Parathyroid adenoma (tissue), 2 donors: Measurements from ENCODE around the gene PIRT.
"Not testable (repeated sequence)": the region's sequence is repeated elsewhere in the genome, so short reads cannot be mapped to it uniquely, and the experiment has no call there.

Source experiments
- H2AFZ ChIP-seq: fragments of 300-600 bp; sonication (generic); one replicate; pipeline ENCODE4 v1.7.0; 2017; ENCODE audit warnings: antibody characterized with exemption, mild to moderate bottlenecking
- H3K27ac ChIP-seq: fragments of 300-600 bp; sonication (generic); one replicate; pipeline ENCODE4 v1.7.0; 2017
- H3K27me3 ChIP-seq: fragments of 300-600 bp; sonication (generic); one replicate; pipeline ENCODE4 v1.7.0; 2017; ENCODE audit warnings: low read length; ENCODE audit not compliant: control insufficient read depth, insufficient read depth
- H3K36me3 ChIP-seq: fragments of 300-600 bp; sonication (generic); one replicate; pipeline ENCODE4 v1.7.0; 2017; ENCODE audit warnings: low read length; ENCODE audit not compliant: control insufficient read depth, insufficient read depth
- H3K4me1 ChIP-seq: fragments of 300-600 bp; sonication (generic); one replicate; pipeline ENCODE4 v1.7.0; 2017; ENCODE audit warnings: control low read depth
- H3K4me2 ChIP-seq: fragments of 300-600 bp; sonication (generic); one replicate; pipeline ENCODE4 v1.7.0; 2017; ENCODE audit warnings: low read length
- H3K4me3 ChIP-seq: fragments of 300-600 bp; sonication (generic); one replicate; pipeline ENCODE4 v1.7.0; 2017; ENCODE audit warnings: low read depth, low read length
- H3K79me2 ChIP-seq: fragments of 300-600 bp; sonication (generic); one replicate; pipeline ENCODE4 v1.7.0; 2017; ENCODE audit warnings: control low read depth
- H3K9ac ChIP-seq: fragments of 300-600 bp; sonication (generic); one replicate; pipeline ENCODE4 v1.7.0; 2017; ENCODE audit warnings: mild to moderate bottlenecking
- H3K9me3 ChIP-seq: fragments of 300-600 bp; sonication (generic); one replicate; pipeline ENCODE4 v1.7.0; 2017; ENCODE audit warnings: low read length; ENCODE audit not compliant: control insufficient read depth
- CTCF ChIP-seq: fragments of 300-600 bp; sonication (generic); IDR thresholded peaks from one replicate; pipeline ENCODE4 v1.7.0; 2017; ENCODE audit warnings: antibody characterized with exemption, mild to moderate bottlenecking
- donor health status: primary hyperparathyroidism.

Gene PIRT

GRCh38 chr17:10871914-10872313, 34.0 kb upstream of the PIRT start:
- Histone ChIP-seq H3K36me3 (no peaks in the 10 kb centered on the region), H3K4me2 (no peak overlapping the region), H3K4me1 (no peaks in the 10 kb centered on the region), H3K27me3 (peaks cover 3% of the 10 kb centered on the region), H3K4me3 (no peak overlapping the region), H3K79me2 (no peaks in the 10 kb centered on the region), H2AFZ (no peak overlapping the region), H3K9ac (no peak overlapping the region), H3K27ac (no peak overlapping the region), H3K9me3 (no peaks in the 10 kb centered on the region)
- TF ChIP-seq CTCF = no peak

GRCh38 chr17:10870336-10871050, 32.6 kb upstream of the PIRT start:
- Histone ChIP-seq H3K79me2 (no peaks in the 10 kb centered on the region), H3K36me3 (no peaks in the 10 kb centered on the region)

GRCh38 chr17:10868744-10869143, 30.9 kb upstream of the PIRT start:
- H3K4me3 ChIP-seq, H3K27me3 ChIP-seq, H3K36me3 ChIP-seq, H3K4me1 ChIP-seq, H3K9me3 ChIP-seq, H2AFZ ChIP-seq, H3K27ac ChIP-seq, H3K9ac ChIP-seq, H3K4me2 ChIP-seq, H3K79me2 ChIP-seq: not testable (repeated sequence)

More at GRCh38 chr17:10870336-10871050, 32.6 kb upstream of the PIRT start:
- Histone ChIP-seq H3K9me3 (no peaks in the 10 kb centered on the region), H3K27ac (no peak overlapping the region), H3K9ac (no peak overlapping the region), H3K27me3 (peaks cover 3% of the 10 kb centered on the region), H3K4me2 (no peak overlapping the region), H2AFZ (no peak overlapping the region), H3K4me1 (no peaks in the 10 kb centered on the region), H3K4me3 (no peak overlapping the region)
- TF ChIP-seq CTCF = no peak

- Histone ChIP-seq H3K9ac (no peak overlapping the region), H2AFZ (no peak overlapping the region), H3K27ac (no peak overlapping the region), H3K36me3 (no peaks in the 10 kb centered on the region), H3K9me3 (no peaks in the 10 kb centered on the region), H3K4me1 (no peaks in the 10 kb centered on the region), H3K4me2 (no peak overlapping the region), H3K27me3 (no peaks in the 10 kb centered on the region), H3K79me2 (no peaks in the 10 kb centered on the region), H3K4me3 (no peak overlapping the region)
- TF ChIP-seq CTCF = no peak
These were observed 21.2 kb upstream of the PIRT start for GRCh38 chr17:10859051-10859450.

GRCh38 chr17:10857976-10858375, 20.1 kb upstream of the PIRT start:
- Histone ChIP-seq H3K36me3 (no peaks in the 10 kb centered on the region), H3K4me2 (no peak overlapping the region), H3K9me3 (no peaks in the 10 kb centered on the region), H3K79me2 (no peaks in the 10 kb centered on the region), H3K27me3 (no peaks in the 10 kb centered on the region), H3K27ac (no peak overlapping the region), H3K4me3 (no peak overlapping the region), H3K4me1 (no peaks in the 10 kb centered on the region), H2AFZ (no peak overlapping the region), H3K9ac (no peak overlapping the region)
- TF ChIP-seq CTCF = no peak

- H3K79me2 ChIP-seq, H3K27me3 ChIP-seq, H3K9me3 ChIP-seq, H3K4me3 ChIP-seq, H3K9ac ChIP-seq, H3K27ac ChIP-seq, H3K4me1 ChIP-seq, H3K4me2 ChIP-seq, H3K36me3 ChIP-seq, H2AFZ ChIP-seq: not testable (repeated sequence)
These were observed 8.7 kb upstream of the PIRT start for GRCh38 chr17:10846636-10847035.
